Activated T-cell treated with anti-CD3 and anti-CD28 coated beads for 48 hours (primary cell): ENCODE data around the gene NTMT1.
A peak's percentile ranks its signal among the peaks of the same experiment; 100 is the strongest.
"Not testable (repeated sequence)": the region's sequence is repeated elsewhere in the genome, so short reads cannot be mapped to it uniquely, and the experiment has no call there.

Experiments used
- DNase-seq: peaks from one replicate; pipeline ENCODE4 v3.0.0-alpha.2; 2020; ENCODE audit warnings: low read depth

NTMT1 gene

GRCh38 chr9:129615407-129616285 is 10.3 kb upstream of the NTMT1 start:
- DNase-seq, result no peak

GRCh38 chr9:129617167-129617566 is 8.8 kb upstream of the NTMT1 start:
- DNase-seq, result no peak

- no peak for DNase-seq
Observed at GRCh38 chr9:129619787-129620668, 5.9 kb upstream of the NTMT1 start.

GRCh38 chr9:129620669-129621295 is 5.2 kb upstream of the NTMT1 start, which contains the start of gene C9orf50:
Gene C9orf50 (minus strand): TSS chr9:129621101. CDS start chr9:129620574, 527 bp downstream.
- DNase-seq, result no peak

- DNase-seq, result no peak
Observed at GRCh38 chr9:129623331-129623730, 2.6 kb upstream of the NTMT1 start.

GRCh38 chr9:129624168-129624759 is 1.7 kb upstream of the NTMT1 start:
- DNase-seq, result peak; percentile 69

- no peak for DNase-seq
Observed at GRCh38 chr9:129624947-129625346, 1.0 kb upstream of the NTMT1 start.

GRCh38 chr9:129626625-129627284 is 792 bp downstream of the NTMT1 start:
- DNase-seq, result no peak

- no peak for DNase-seq
Observed at GRCh38 chr9:129627556-129628440, 1.8 kb downstream of the NTMT1 start.

- no peak for DNase-seq
Observed at GRCh38 chr9:129628709-129629108, 2.7 kb downstream of the NTMT1 start.

- DNase-seq, result no peak
Observed at GRCh38 chr9:129629251-129629820, 3.4 kb downstream of the NTMT1 start.

- DNase-seq, result no peak
Observed at GRCh38 chr9:129630967-129631673, 5.2 kb downstream of the NTMT1 start.

GRCh38 chr9:129631674-129632129 is 5.7 kb downstream of the NTMT1 start:
- DNase-seq, result no peak

- no peak for DNase-seq
Observed at GRCh38 chr9:129632460-129632859, 6.5 kb downstream of the NTMT1 start.

GRCh38 chr9:129633207-129633606 is 7.2 kb downstream of the NTMT1 start:
- DNase-seq, result no peak

- no peak for DNase-seq
Observed at GRCh38 chr9:129633848-129634247, 7.9 kb downstream of the NTMT1 start.

- DNase-seq, result no peak
Observed at GRCh38 chr9:129635099-129636065, 9.4 kb downstream of the NTMT1 start.

GRCh38 chr9:129636343-129636742 is 10.4 kb downstream of the NTMT1 start:
- DNase-seq, result not testable (repeated sequence)
